Natural killer cell treated with Interleukin-12 subunit alpha and Interleukin-12 subunit beta and Interleukin-15 and Interleukin-18, amount 100 ng/mL, for 72 hours (primary cell): ENCODE results near the gene TMEM60. TPM values are rescaled to one million over a fixed set of nuclear protein-coding genes. Genes with fewer than 3 reads are reported as not detected.
A peak's percentile ranks its signal among the peaks of the same experiment; 100 is the strongest.
"Not testable (repeated sequence)": the region's sequence is repeated elsewhere in the genome, so short reads cannot be mapped to it uniquely, and the experiment has no call there.

Experiments used
- ATAC-seq, 2 donors: fragments of 150-1000 bp; cut with Tn5 transposase in 1 of 2; sonication (Bioruptor Pico), chemical (Tn5 transposase) in 1 of 2; 2 replicates each; pipeline ENCODE4 v1.10.0; 2021
- DNase-seq: peaks from one replicate; pipeline ENCODE4 v3.0.0; 2022; ENCODE audit warnings: low spot score
- H3K27ac Mint-ChIP-seq, 2 donors: 1 replicate in 1 of 2; 2 replicates in 1 of 2; pipeline ENCODE4 v1.8.0; 2022; ENCODE audit warnings: mixed read lengths in 2 of 2, mild to moderate bottlenecking in 1 of 2, moderate library complexity in 1 of 2
- H3K27me3 Mint-ChIP-seq, 2 donors: 1 replicate in 1 of 2; 2 replicates in 1 of 2; pipeline ENCODE4 v1.8.0; 2022; ENCODE audit warnings: mixed read lengths in 2 of 2
- H3K36me3 Mint-ChIP-seq: one replicate; pipeline ENCODE4 v1.8.0; 2022; ENCODE audit warnings: mixed read lengths
- H3K4me1 Mint-ChIP-seq, 2 donors: 1 replicate in 1 of 2; 2 replicates in 1 of 2; pipeline ENCODE4 v1.8.0; 2022; ENCODE audit warnings: low read depth in 2 of 2, mixed read lengths in 2 of 2, mild to moderate bottlenecking in 1 of 2
- H3K4me3 Mint-ChIP-seq: one replicate; pipeline ENCODE4 v1.8.0; 2022; ENCODE audit warnings: mixed read lengths
- H3K9me3 Mint-ChIP-seq: 2 replicates; pipeline ENCODE4 v1.8.0; 2022; ENCODE audit warnings: mixed read lengths
- total RNA-seq, 2 donors: library from RNA; stranded (reverse); gene quantifications; one replicate each; pipeline ENCODE4 v1.2.3, GENCODE V29; 2022

The TMEM60 gene
- total RNA-seq, 2 donors from 2014 or later = 6.7 to 8.8 TPM

DNA sequence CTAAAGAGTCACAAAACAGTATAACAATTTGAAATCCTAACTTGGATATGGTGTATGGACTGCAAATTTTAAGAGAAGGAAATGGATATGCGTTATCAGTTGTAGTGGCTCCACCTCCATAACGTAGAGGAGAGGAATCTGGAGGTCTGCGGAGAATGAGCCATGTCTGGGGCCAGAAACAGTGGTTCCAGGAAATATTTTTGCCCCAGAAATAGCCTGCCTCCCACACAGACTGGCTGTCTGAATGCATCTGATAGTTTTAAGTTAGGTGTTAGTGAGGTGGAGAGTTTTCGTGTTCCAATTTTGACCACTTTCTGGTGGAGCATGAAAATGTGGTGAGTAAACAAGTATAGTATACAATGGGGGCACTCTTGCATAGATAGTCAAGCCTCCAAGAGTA, 1.9 kb upstream of the TMEM60 start:
- no peaks in the 10 kb centered on the region for H3K9me3 Mint-ChIP-seq
- peaks cover 38 to 66% of the 10 kb centered on the region in 2 donors for H3K4me1 Mint-ChIP-seq
- no peak for ATAC-seq
- no peaks in the 10 kb centered on the region for H3K27me3 Mint-ChIP-seq
- peaks cover under 1% of the 10 kb centered on the region for H3K36me3 Mint-ChIP-seq
- peak overlapping the region; percentile 92 for H3K4me3 Mint-ChIP-seq
- H3K27ac Mint-ChIP-seq = peak overlapping the region; percentile 90 to 93
- no peak for DNase-seq

GRCh38 chr7:77799078-77799964, 1.1 kb upstream of the TMEM60 start:
- Mint-ChIP-seq H3K27ac (peak overlapping the region; percentile 90 to 93), H3K36me3 (no peaks in the 10 kb centered on the region), H3K4me3 (peak overlapping the region; percentile 92), H3K4me1 (peaks cover 42 to 65% of the 10 kb centered on the region in 2 donors), H3K9me3 (no peaks in the 10 kb centered on the region), H3K27me3 (no peaks in the 10 kb centered on the region)
- DNase-seq = no peak
- ATAC-seq = no peak

- H3K4me1 Mint-ChIP-seq = peaks cover 38 to 51% of the 10 kb centered on the region in 2 donors
- peak overlapping the region; percentile 92 for H3K4me3 Mint-ChIP-seq
- peak; percentile 54 to 59 for ATAC-seq
Observed at GRCh38 chr7:77797734-77798393, 370 bp downstream of the TMEM60 start.

DNA sequence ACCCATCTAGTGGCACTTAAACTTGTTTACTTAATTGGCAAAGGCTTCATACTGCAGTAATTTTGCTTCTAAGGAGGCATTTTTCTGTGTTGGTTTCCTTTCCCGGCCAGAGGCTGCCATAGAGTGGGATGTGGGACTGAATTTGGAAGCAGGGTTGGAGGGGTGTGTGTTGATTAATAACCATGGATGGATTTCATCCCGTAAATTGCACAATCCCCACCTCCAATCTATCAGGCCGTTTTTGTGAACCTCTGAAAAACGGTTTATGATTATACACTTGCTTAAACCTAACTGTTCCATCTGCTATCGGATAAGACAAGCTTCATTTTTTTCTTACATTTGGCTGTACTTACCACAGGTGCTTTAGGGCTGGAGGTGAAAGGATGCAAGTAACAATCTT, 1.3 kb downstream of the TMEM60 start:
- peak overlapping the region; percentile 90 to 93 for H3K27ac Mint-ChIP-seq
- H3K4me3 Mint-ChIP-seq = peak overlapping the region; percentile 92
- H3K9me3 Mint-ChIP-seq = no peaks in the 10 kb centered on the region
- H3K4me1 Mint-ChIP-seq = peaks cover 35 to 44% of the 10 kb centered on the region in 2 donors
- DNase-seq (no peak), ATAC-seq (no peak)
- H3K36me3 Mint-ChIP-seq = no peaks in the 10 kb centered on the region
- H3K27me3 Mint-ChIP-seq = no peaks in the 10 kb centered on the region

More at GRCh38 chr7:77797734-77798393, 370 bp downstream of the TMEM60 start:
- no peak for DNase-seq
- H3K27ac Mint-ChIP-seq = peak overlapping the region; percentile 90 to 93
- H3K27me3 Mint-ChIP-seq = no peaks in the 10 kb centered on the region
- no peaks in the 10 kb centered on the region for H3K9me3 Mint-ChIP-seq
- no peaks in the 10 kb centered on the region for H3K36me3 Mint-ChIP-seq

DNA sequence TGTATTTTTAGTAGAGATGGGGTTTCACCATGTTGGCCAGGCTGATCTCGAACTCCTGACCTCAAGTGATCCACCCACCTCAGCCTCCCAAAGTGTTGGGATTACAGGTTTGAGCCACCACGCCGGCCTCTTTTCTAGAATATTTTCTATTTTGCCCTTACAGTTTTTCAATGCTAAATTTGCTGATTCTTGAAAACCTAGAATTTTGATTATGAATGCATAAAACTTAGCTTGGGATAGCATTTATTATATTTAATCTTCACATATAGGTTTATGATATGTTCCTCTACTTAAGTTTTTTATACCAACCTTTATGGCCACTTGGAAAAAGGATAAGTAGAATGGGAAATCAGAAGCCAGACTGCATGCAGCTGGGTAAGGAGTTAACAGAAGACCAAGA, 2.1 kb downstream of the TMEM60 start:
- Mint-ChIP-seq H3K9me3 (no peaks in the 10 kb centered on the region), H3K27me3 (no peaks in the 10 kb centered on the region), H3K27ac (no peak overlapping the region), H3K4me3 (peak overlapping the region; percentile 92), H3K36me3 (no peaks in the 10 kb centered on the region), H3K4me1 (peaks cover 33 to 40% of the 10 kb centered on the region in 2 donors)
- ATAC-seq (no peak), DNase-seq (no peak)

DNA sequence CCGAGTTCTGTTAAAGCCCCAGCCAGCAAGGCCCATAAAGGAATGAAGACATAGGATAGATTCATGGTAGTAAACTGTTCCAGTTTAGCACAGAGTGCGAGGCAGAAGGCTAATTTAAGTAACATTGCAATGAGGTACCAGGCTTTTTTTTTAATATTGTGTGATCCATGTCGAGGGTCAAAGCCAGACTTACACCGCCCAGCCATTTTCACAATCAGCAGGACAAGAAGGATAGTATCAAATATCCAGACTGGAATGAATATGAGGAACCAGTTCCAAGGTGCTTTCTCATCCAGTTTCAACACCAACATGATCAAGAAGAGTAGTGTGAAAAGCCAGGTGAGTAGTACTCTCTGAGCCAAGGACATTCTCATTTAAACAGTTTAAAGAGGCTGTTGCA, 4.2 kb downstream of the TMEM60 start:
- Mint-ChIP-seq H3K27me3 (no peaks in the 10 kb centered on the region), H3K36me3 (no peaks in the 10 kb centered on the region), H3K4me1 (peaks cover 23 to 26% of the 10 kb centered on the region in 2 donors), H3K9me3 (no peaks in the 10 kb centered on the region), H3K4me3 (no peak overlapping the region), H3K27ac (no peak overlapping the region)
- ATAC-seq (no peak), DNase-seq (no peak)

DNA sequence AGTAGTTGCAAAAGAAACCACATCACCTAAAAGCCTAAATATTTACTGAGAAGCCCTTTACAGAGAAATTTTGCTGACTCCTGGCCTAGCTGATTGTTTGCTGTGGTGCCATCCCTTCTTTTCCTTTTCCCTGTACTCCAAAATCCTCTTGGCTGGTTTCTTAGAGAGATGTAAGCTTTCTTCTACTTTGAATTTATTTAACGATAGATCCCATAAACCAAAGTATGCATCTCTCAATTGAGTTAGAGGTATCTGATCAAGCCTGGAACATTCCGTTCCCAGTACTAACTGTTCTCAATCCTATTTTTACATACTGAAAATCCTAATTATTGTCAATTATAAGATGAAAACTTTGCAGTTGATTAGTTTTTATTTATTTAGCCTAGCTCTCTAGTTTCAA, 6.3 kb downstream of the TMEM60 start:
- Mint-ChIP-seq H3K27me3 (no peaks in the 10 kb centered on the region), H3K4me3 (no peak overlapping the region), H3K9me3 (no peaks in the 10 kb centered on the region), H3K4me1 (peaks cover 14 to 19% of the 10 kb centered on the region in 2 donors), H3K36me3 (no peaks in the 10 kb centered on the region), H3K27ac (no peak overlapping the region)
- ATAC-seq (no peak), DNase-seq (no peak)

DNA sequence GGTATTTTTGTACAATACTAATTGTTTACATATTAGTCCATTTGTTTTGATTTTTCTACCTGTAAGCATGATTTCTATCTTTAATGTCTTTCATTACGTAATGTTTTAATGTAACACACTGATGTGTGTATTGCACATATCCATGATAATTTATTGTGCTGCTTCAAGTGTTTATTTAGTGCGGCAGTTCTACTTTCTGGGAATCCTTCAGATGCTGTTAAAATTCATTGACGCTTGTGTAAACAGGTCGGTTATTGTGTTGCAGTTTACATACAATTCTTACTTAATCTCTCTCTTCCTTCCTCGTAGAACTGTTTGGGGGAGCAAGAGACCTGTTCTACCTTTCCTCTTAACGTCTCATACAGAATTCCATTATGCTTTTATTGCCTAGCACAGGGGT, 6.9 kb downstream of the TMEM60 start:
- H3K27me3 Mint-ChIP-seq = no peaks in the 10 kb centered on the region
- H3K36me3 Mint-ChIP-seq = no peaks in the 10 kb centered on the region
- DNase-seq (no peak), ATAC-seq (no peak)
- H3K4me1 Mint-ChIP-seq = peaks cover 9 to 16% of the 10 kb centered on the region in 2 donors
- no peak overlapping the region for H3K4me3 Mint-ChIP-seq
- no peak overlapping the region for H3K27ac Mint-ChIP-seq
- H3K9me3 Mint-ChIP-seq = no peaks in the 10 kb centered on the region

DNA sequence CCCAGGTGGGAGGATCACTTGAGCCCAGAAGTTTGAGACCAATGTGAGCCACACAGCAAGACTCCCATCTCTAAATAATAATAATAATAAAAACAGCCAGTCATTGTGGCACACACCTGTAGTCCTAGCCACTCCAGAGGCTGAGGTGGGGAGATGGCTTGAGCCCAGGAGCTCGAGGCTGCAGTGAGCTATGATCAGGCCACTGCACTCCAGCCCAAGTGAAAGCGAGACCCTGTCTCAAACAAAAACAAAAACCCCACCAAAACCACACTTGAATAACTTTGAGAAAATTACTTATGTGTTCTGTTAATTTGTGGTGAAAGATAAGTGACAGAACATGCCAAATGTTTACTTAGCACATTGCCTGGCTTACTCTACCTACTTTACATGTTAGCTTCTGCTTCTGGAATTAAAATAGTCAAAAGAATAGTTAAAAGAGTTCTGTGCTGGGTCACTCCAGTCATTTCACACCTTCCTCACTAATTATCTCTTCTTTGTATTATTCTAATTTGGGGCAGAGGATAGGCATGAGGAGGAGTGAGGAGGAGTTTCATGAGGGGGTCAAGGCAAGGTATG, 9.8 kb downstream of the TMEM60 start:
- peaks cover 9% of the 10 kb centered on the region for H3K36me3 Mint-ChIP-seq
- ATAC-seq (no peak), DNase-seq (no peak)
- H3K27me3 Mint-ChIP-seq = no peaks in the 10 kb centered on the region
- no peaks in the 10 kb centered on the region for H3K9me3 Mint-ChIP-seq
- H3K4me1 Mint-ChIP-seq = peaks cover 0 to 7% of the 10 kb centered on the region in 2 donors
- no peak overlapping the region for H3K4me3 Mint-ChIP-seq
- H3K27ac Mint-ChIP-seq = no peak overlapping the region

GRCh38 chr7:77786741-77787140, 11.5 kb downstream of the TMEM60 start:
- H3K9me3 Mint-ChIP-seq = no peaks in the 10 kb centered on the region
- ATAC-seq (no peak), DNase-seq (no peak)
- H3K36me3 Mint-ChIP-seq = peaks cover 9% of the 10 kb centered on the region
- peaks cover 0 to 7% of the 10 kb centered on the region in 2 donors for H3K4me1 Mint-ChIP-seq
- H3K4me3 Mint-ChIP-seq = no peak overlapping the region
- H3K27ac Mint-ChIP-seq = no peak overlapping the region
- H3K27me3 Mint-ChIP-seq = no peaks in the 10 kb centered on the region

DNA sequence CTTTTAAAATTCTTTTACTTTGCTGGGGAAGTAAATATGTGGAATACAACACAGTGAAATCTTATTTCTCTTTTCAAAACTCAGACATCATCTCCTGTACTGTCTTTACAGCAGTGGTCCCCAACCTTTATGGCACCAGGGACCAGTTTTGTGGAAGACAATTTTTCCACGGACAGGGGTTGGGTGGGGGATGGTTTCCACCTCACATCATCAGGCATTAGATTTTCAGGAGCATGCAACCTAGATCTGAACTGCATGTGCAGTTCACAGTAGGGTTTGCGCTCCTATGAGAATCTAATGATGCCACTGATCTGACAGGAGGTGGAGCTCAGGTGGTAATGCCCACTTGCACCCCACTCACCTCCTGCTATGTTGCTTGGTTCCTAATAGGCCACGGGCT, 12.2 kb downstream of the TMEM60 start:
- peaks cover 2 to 7% of the 10 kb centered on the region in 2 donors for H3K4me1 Mint-ChIP-seq
- no peak overlapping the region for H3K4me3 Mint-ChIP-seq
- DNase-seq (no peak), ATAC-seq (no peak)
- H3K27me3 Mint-ChIP-seq = no peaks in the 10 kb centered on the region
- no peak overlapping the region for H3K27ac Mint-ChIP-seq
- no peaks in the 10 kb centered on the region for H3K9me3 Mint-ChIP-seq
- peaks cover 9% of the 10 kb centered on the region for H3K36me3 Mint-ChIP-seq

- not testable (repeated sequence) for H3K27me3 Mint-ChIP-seq, H3K9me3 Mint-ChIP-seq, H3K36me3 Mint-ChIP-seq, H3K4me1 Mint-ChIP-seq, H3K4me3 Mint-ChIP-seq, DNase-seq, ATAC-seq
- peak overlapping the region in 1 of 2 donors; percentile 24 for H3K27ac Mint-ChIP-seq
Observed at GRCh38 chr7:77784426-77784825, 13.8 kb downstream of the TMEM60 start.

DNA sequence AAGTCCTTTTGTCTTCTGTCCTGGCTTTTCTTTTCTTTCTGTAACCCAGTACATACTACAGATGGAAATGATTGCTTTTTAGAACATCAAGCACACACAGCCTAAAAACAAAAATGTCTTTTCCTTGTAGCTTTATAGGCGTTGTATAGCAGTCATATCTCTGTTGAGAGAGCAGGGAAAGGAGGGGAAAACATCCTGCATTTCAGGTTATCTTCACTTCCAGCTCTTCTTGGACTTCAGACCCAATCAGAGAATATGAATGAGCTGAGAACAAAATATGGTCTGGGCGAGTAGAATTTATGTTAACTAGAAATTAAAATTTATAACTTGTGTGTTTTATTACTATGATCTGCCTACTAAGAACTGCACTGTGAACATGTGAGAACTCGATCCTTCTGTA, 14.7 kb downstream of the TMEM60 start:
- Mint-ChIP-seq H3K9me3 (no peaks in the 10 kb centered on the region), H3K27ac (no peak overlapping the region), H3K4me1 (peaks cover 6% of the 10 kb centered on the region in 2 donors)

GRCh38 chr7:77783111-77783510, 15.1 kb downstream of the TMEM60 start:
- no peaks in the 10 kb centered on the region for H3K27me3 Mint-ChIP-seq
- DNase-seq = no peak
- H3K4me3 Mint-ChIP-seq = no peak overlapping the region

More for the DNA sequence above, 14.7 kb downstream of the TMEM60 start:
- ATAC-seq (no peak), DNase-seq (no peak)
- Mint-ChIP-seq H3K36me3 (peaks cover 12% of the 10 kb centered on the region), H3K4me3 (no peak overlapping the region), H3K27me3 (no peaks in the 10 kb centered on the region)

More at GRCh38 chr7:77783111-77783510, 15.1 kb downstream of the TMEM60 start:
- ATAC-seq = no peak
- Mint-ChIP-seq H3K27ac (no peak overlapping the region), H3K36me3 (peaks cover 14% of the 10 kb centered on the region), H3K9me3 (no peaks in the 10 kb centered on the region), H3K4me1 (peaks cover 5 to 6% of the 10 kb centered on the region in 2 donors)
